OCI-LY7 (cell line): Measurements from ENCODE around the gene CEP55. TPM values are rescaled to one million over a fixed set of nuclear protein-coding genes. Genes with fewer than 3 reads are reported as not detected.

Source experiments
- BruUV-seq: library from RNA; stranded (reverse); fragments of 400-500 nt; replicated peaks from 2 replicates; lab custom pipeline; 2021; lab: Mats Ljungman, UMichigan
- CTCF ChIA-PET: fragments of 300-600 bp; sonication (Branson Sonifier 250); formaldehyde crosslinking; loops from one replicate; lab custom pipeline; 2022; ENCODE audit warnings: antibody characterized with exemption; ENCODE audit not compliant: unreplicated experiment; lab: Charles Lee
- POLR2A ChIA-PET: fragments of 300-600 bp; sonication (Branson Sonifier 250); formaldehyde crosslinking; loops from one replicate; lab custom pipeline; 2022; ENCODE audit warnings: antibody characterized with exemption; lab: Charles Lee
- DNase-seq: peaks from one replicate; pipeline ENCODE4 v3.0.0-alpha.2; 2015; ENCODE audit warnings: low spot score
- H2AFZ ChIP-seq: fragments of 200-600 bp; sonication (generic), shearing (Covaris generic); 2 replicates; pipeline ENCODE4 v1.6.1; 2014; ENCODE audit warnings: mild to moderate bottlenecking, antibody characterized with exemption, low read length, moderate library complexity
- H3K27ac ChIP-seq: fragments of 200-600 bp; sonication (generic); 2 replicates; pipeline ENCODE4 v1.5.1; 2014; ENCODE audit warnings: mixed run types, low read depth, mild to moderate bottlenecking, moderate library complexity, low read length, inconsistent platforms; ENCODE audit not compliant: poor library complexity, severe bottlenecking
- H3K36me3 ChIP-seq: fragments of 200-600 bp; sonication (generic); 2 replicates; pipeline ENCODE4 v1.6.1; 2014; ENCODE audit warnings: mild to moderate bottlenecking, antibody characterized with exemption, low read length, moderate library complexity, mixed read lengths; ENCODE audit not compliant: insufficient read depth
- H3K4me1 ChIP-seq: fragments of 200-600 bp; sonication (generic); 2 replicates; pipeline ENCODE4 v1.5.1; 2014; ENCODE audit warnings: mild to moderate bottlenecking, low read length; ENCODE audit not compliant: insufficient read depth, poor library complexity, severe bottlenecking
- H3K4me2 ChIP-seq: fragments of 200-600 bp; sonication (generic); 2 replicates; pipeline ENCODE4 v1.6.1; 2014; ENCODE audit warnings: mild to moderate bottlenecking, low read length
- H3K4me3 ChIP-seq: fragments of 200-600 bp; sonication (generic); 2 replicates; pipeline ENCODE4 v1.5.1; 2014; ENCODE audit warnings: mild to moderate bottlenecking, low read depth, low read length; ENCODE audit not compliant: poor library complexity, severe bottlenecking
- H3K79me2 ChIP-seq: fragments of 200-600 bp; sonication (generic); 2 replicates; pipeline ENCODE4 v1.6.1; 2016; ENCODE audit warnings: low read depth, mild to moderate bottlenecking, low read length, moderate library complexity, mixed read lengths; ENCODE audit not compliant: insufficient read depth
- H3K9me2 ChIP-seq: fragments of 200-600 bp; sonication (generic); 2 replicates; pipeline ENCODE4 v1.6.1; 2016; ENCODE audit warnings: mild to moderate bottlenecking, low read length, mixed read lengths; ENCODE audit not compliant: insufficient read depth
- H3K9me3 ChIP-seq: fragments of 200-600 bp; sonication (generic); 2 replicates; pipeline ENCODE4 v1.6.1; 2014; ENCODE audit warnings: mild to moderate bottlenecking, mixed run types, low read length, mixed read lengths
- H4K20me1 ChIP-seq: fragments of 200-600 bp; sonication (generic); 2 replicates; pipeline ENCODE4 v1.6.1; 2014; ENCODE audit warnings: mild to moderate bottlenecking, antibody characterized with exemption, low read length, moderate library complexity, mixed read lengths; ENCODE audit not compliant: insufficient read depth
- CTCF ChIP-seq: fragments of 200-600 bp; sonication (generic); conservative IDR thresholded peaks from 2 replicates; pipeline ENCODE4 v1.5.1; 2014; ENCODE audit warnings: mild to moderate bottlenecking, antibody characterized with exemption, low read length, moderate library complexity, mixed read lengths
- EZH2phosphoT487 ChIP-seq: fragments of 200-600 bp; sonication (generic); IDR thresholded peaks from 2 replicates; pipeline ENCODE4 v1.6.1; 2018; ENCODE audit warnings: low read depth, borderline replicate concordance, mild to moderate bottlenecking, mixed run types, antibody characterized with exemption, low read length, moderate library complexity, mixed read lengths
- intact Hi-C: fragments of 100-400 bp; cut with micrococcal nuclease; formaldehyde crosslinking; loops from one replicate; pipeline ENCODE4 v1.10.0; 2022; ENCODE audit not compliant: unreplicated experiment
- total RNA-seq, 2 experiments: library from RNA; depleted of rRNA in 1 of 2; stranded (reverse); fragments of >200 nt in 1 of 2; shearing (Covaris generic) in 1 of 2; gene quantifications; 2 replicates each; pipeline ENCODE4 v1.2.3, GENCODE V29; 2014 to 2022

The CEP55 gene
- total RNA-seq, 2 experiments from 2014 or later: 64.5 to 68.3 TPM

- Histone ChIP-seq H3K9me2 (no peaks in the 10 kb centered on the region), H3K79me2 (no peaks in the 10 kb centered on the region), H3K4me1 (peaks cover 22% of the 10 kb centered on the region), H3K4me2 (peak overlapping the region; percentile 51), H4K20me1 (no peaks in the 10 kb centered on the region), H3K36me3 (no peaks in the 10 kb centered on the region), H3K4me3 (peak overlapping the region; percentile 19), H2AFZ (peak overlapping the region; percentile 79), H3K9me3 (0 out of 2 replicates have a peak, but pooled peaks cover 5% of the 10 kb centered on the region), H3K27ac (peak overlapping the region; percentile 62)
- BruUV-seq: no TSS peak
- DNase-seq: peak; percentile 14
- intact Hi-C loops: no loop called here
- TF ChIP-seq CTCF (no peak), EZH2phosphoT487 (no peak)
- ChIA-PET CTCF (interaction anchor here (0.8 kb wide), 1 partner anchor 15 kb away, joined by 3 read pairs; no protein-coding TSS in a partner anchor), POLR2A (interaction anchor here (0.6 to 1.3 kb wide), 3 partner anchors 20 to 1956 kb away, joined by 3 to 9 read pairs (median 6); no protein-coding TSS in a partner anchor)
Measured at GRCh38 chr10:93461109-93461806, 35.2 kb upstream of the CEP55 start.

- H3K4me2 ChIP-seq: peak overlapping the region; percentile 51
- no peaks in the 10 kb centered on the region for H3K9me2 ChIP-seq
- peak overlapping the region; percentile 62 for H3K27ac ChIP-seq
- BruUV-seq: no TSS peak
- CTCF ChIA-PET: no interaction called here
- H2AFZ ChIP-seq: peak overlapping the region; percentile 79
- intact Hi-C loops: no loop called here
- H3K79me2 ChIP-seq: no peaks in the 10 kb centered on the region
- TF ChIP-seq CTCF: peak; percentile 30; the same call in 1 of the 2 replicates
- TF ChIP-seq EZH2phosphoT487: no peak
- peak overlapping the region; percentile 19 for H3K4me3 ChIP-seq
- no peaks in the 10 kb centered on the region for H4K20me1 ChIP-seq
- no peaks in the 10 kb centered on the region for H3K36me3 ChIP-seq
- peak; percentile 89 for DNase-seq
- H3K4me1 ChIP-seq: peaks cover 22% of the 10 kb centered on the region
- POLR2A ChIA-PET: interaction anchor here (0.6 to 1.3 kb wide), 5 partner anchors 10 to 1956 kb away, joined by 3 to 9 read pairs (median 3); no protein-coding TSS in a partner anchor
- H3K9me3 ChIP-seq: 0 out of 2 replicates have a peak, but pooled peaks cover 5% of the 10 kb centered on the region
Measured at GRCh38 chr10:93461807-93462178, 34.6 kb upstream of the CEP55 start.

GRCh38 chr10:93462371-93462770 lies 34.0 kb upstream of the CEP55 start:
- Histone ChIP-seq H3K4me2 (no peak overlapping the region), H3K4me1 (peaks cover 22% of the 10 kb centered on the region), H3K79me2 (no peaks in the 10 kb centered on the region), H3K27ac (no peak overlapping the region), H2AFZ (no peak overlapping the region), H3K4me3 (no peak overlapping the region), H3K9me2 (no peaks in the 10 kb centered on the region), H4K20me1 (no peaks in the 10 kb centered on the region), H3K36me3 (no peaks in the 10 kb centered on the region), H3K9me3 (0 out of 2 replicates have a peak, but pooled peaks cover 5% of the 10 kb centered on the region)
- no peak for DNase-seq
- intact Hi-C loops: no loop called here
- BruUV-seq: no TSS peak
- TF ChIP-seq EZH2phosphoT487 (no peak), CTCF (no peak)
- POLR2A ChIA-PET: interaction anchor here (0.5 to 1.3 kb wide), 7 partner anchors 10 to 1184 kb away, joined by 3 to 6 read pairs (median 3); no protein-coding TSS in a partner anchor
- CTCF ChIA-PET: no interaction called here
